ENCODE results near the gene UMODL1.

GRCh38 chr21:42089093-42089631 lies 18.0 kb downstream of the UMODL1 start:
- no peak for TF ChIP-seq GABPA (IDR thresholded peaks at IDR 0.05; ENCODE audit: low read depth)
- TF ChIP-seq POLR2AphosphoS5 (IDR thresholded peaks at IDR 0.05; ENCODE audit: low read depth), result no peak
- no peak for TF ChIP-seq REST (IDR thresholded peaks at IDR 0.05; ENCODE audit: insufficient replicate concordance, low read depth)
